ENCODE data around the gene NOP56.

- TF ChIP-seq REST (IDR thresholded peaks at IDR 0.05; ENCODE audit: insufficient replicate concordance, low read depth) (no peak), CTCF (IDR thresholded peaks at IDR 0.05; ENCODE audit: insufficient read depth, low read length) (no peak)
Measured at GRCh38 chr20:2680046-2680445, 27.6 kb downstream of the NOP56 start.
